ENCODE measurements around the gene CHAMP1.

CHAMP1 gene

GRCh38 chr13:114299604-114300305, 14.5 kb upstream of the CHAMP1 start:
- WGBS: 95% methylated on average over 11 of the region's 12 CpGs
- Histone ChIP-seq H4K91ac (ENCODE audit: low read length) (no peak overlapping the region), H3K27me3 (ENCODE audit: control insufficient read depth in 1 of 2, insufficient read depth in 1 of 2, low read length in 2 of 2) (no peaks in the 10 kb centered on the region)

GRCh38 chr13:114303700-114304327, 10.5 kb upstream of the CHAMP1 start:
- no peak overlapping the region for H2BK15ac ChIP-seq (ENCODE audit: low read depth, poor library complexity, severe bottlenecking)
- WGBS: 96% methylated on average over 11 of the region's 11 CpGs
- H3K36me3 ChIP-seq (ENCODE audit: control insufficient read depth in 1 of 2, insufficient read depth in 2 of 2, low read depth in 1 of 2, low read length in 2 of 2): peaks cover 51 to 80% of the 10 kb centered on the region in 2 experiments

More at GRCh38 chr13:114299604-114300305, 14.5 kb upstream of the CHAMP1 start:
- H2BK5ac ChIP-seq (ENCODE audit: low read depth, low read length, poor library complexity, severe bottlenecking): no peak overlapping the region
- no peak overlapping the region for H3K27ac ChIP-seq (ENCODE audit: low read length, poor library complexity, severe bottlenecking)
- no peak for DNase-seq
- H3K4ac ChIP-seq (ENCODE audit: low read depth in 1 of 2, low read length in 2 of 2): no peak overlapping the region
- H3K4me2 ChIP-seq (ENCODE audit: low read length, poor library complexity, severe bottlenecking): no peak overlapping the region
- peaks cover 3% of the 10 kb centered on the region for H3K4me1 ChIP-seq (ENCODE audit: control insufficient read depth, insufficient read depth, low read depth, low read length)
- no peak overlapping the region for H3K9ac ChIP-seq (ENCODE audit: low read length)
- H4K8ac ChIP-seq (ENCODE audit: low read length): no peak overlapping the region
- H2AK5ac ChIP-seq (ENCODE audit: low read length, severe bottlenecking): no peak overlapping the region
- no peak overlapping the region for H3K23ac ChIP-seq (ENCODE audit: low read length in 2 of 2)
- H3K9me3 ChIP-seq (ENCODE audit: control insufficient read depth, low read length): no peaks in the 10 kb centered on the region
- H3K14ac ChIP-seq (ENCODE audit: low read length in 2 of 2): no peak overlapping the region
- no peak overlapping the region for H2BK120ac ChIP-seq (ENCODE audit: low read depth, low read length)
- no peak overlapping the region for H2AFZ ChIP-seq (ENCODE audit: low read depth, low read length)
- peaks cover 65 to 70% of the 10 kb centered on the region in 2 experiments for H3K36me3 ChIP-seq (ENCODE audit: control insufficient read depth in 1 of 2, insufficient read depth in 2 of 2, low read depth in 1 of 2, low read length in 2 of 2)
- H3K4me3 ChIP-seq (ENCODE audit: insufficient read depth in 1 of 2, low read depth in 1 of 2, low read length in 2 of 2): no peak overlapping the region
- no peak overlapping the region for H2BK15ac ChIP-seq (ENCODE audit: low read depth, poor library complexity, severe bottlenecking)
- H2BK12ac ChIP-seq (ENCODE audit: low read length in 2 of 2): no peak overlapping the region
- H3K79me1 ChIP-seq (replicated peaks; ENCODE audit: low read length, poor library complexity, severe bottlenecking): peaks cover 32% of the 10 kb centered on the region
- no peak overlapping the region for H3K18ac ChIP-seq (ENCODE audit: low read depth in 1 of 2, low read length in 2 of 2)

DNA sequence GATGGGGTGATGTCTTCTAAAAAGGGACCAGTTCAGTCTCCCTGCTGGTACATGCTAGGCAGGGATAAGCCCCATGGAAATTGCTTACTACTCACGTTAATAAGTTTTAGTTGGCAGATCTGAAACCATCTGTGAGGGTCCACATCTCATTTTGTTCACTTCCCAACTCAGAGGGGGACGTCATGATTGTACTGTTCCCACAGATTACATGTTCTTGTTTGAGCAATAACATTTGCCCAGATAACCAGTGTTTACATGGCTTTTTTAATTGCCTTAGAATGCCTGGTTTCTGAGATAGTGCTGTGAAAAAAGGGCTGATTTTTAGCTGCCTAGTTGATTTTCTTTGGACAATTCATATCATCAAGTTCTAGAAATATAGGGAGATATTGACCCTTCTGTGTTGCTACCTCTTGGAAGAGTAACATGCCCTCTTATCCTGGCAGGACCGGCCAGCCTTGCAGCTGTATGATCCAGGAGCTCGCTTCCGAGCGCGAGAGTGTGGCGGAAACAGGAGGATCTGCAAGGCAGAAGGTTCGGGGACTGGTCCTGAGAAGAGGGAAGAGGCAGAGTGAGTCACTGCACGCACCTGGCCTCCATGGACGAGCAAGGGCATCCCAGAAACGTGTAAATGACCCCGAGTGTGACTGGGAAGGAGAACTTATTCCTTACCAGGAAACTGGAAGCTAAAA, 9.8 kb upstream of the CHAMP1 start:
- no peak overlapping the region for H3K4me3 ChIP-seq (ENCODE audit: insufficient read depth in 1 of 2, low read depth in 1 of 2, low read length in 2 of 2)
- no peak overlapping the region for H3K18ac ChIP-seq (ENCODE audit: low read depth in 1 of 2, low read length in 2 of 2)
- no peak overlapping the region for H3K14ac ChIP-seq (ENCODE audit: low read length in 2 of 2)
- no peak overlapping the region for H4K91ac ChIP-seq (ENCODE audit: low read length)
- no peak overlapping the region for H2AFZ ChIP-seq (ENCODE audit: low read depth, low read length)
- H2BK120ac ChIP-seq (ENCODE audit: low read depth, low read length): no peak overlapping the region
- no peak overlapping the region for H2BK5ac ChIP-seq (ENCODE audit: low read depth, low read length, poor library complexity, severe bottlenecking)
- H3K79me1 ChIP-seq (replicated peaks; ENCODE audit: low read length, poor library complexity, severe bottlenecking): peaks cover 13% of the 10 kb centered on the region
- no peak overlapping the region for H2BK15ac ChIP-seq (ENCODE audit: low read depth, poor library complexity, severe bottlenecking)
- H3K4me1 ChIP-seq (ENCODE audit: control insufficient read depth, insufficient read depth, low read depth, low read length): no peaks in the 10 kb centered on the region
- H2BK12ac ChIP-seq (ENCODE audit: low read length in 2 of 2): no peak overlapping the region
- no peak overlapping the region for H3K23ac ChIP-seq (ENCODE audit: low read length in 2 of 2)
- H3K4me2 ChIP-seq (ENCODE audit: low read length, poor library complexity, severe bottlenecking): no peak overlapping the region
- no peak overlapping the region for H3K9ac ChIP-seq (ENCODE audit: low read length)
- peaks cover 45 to 76% of the 10 kb centered on the region in 2 experiments for H3K36me3 ChIP-seq (ENCODE audit: control insufficient read depth in 1 of 2, insufficient read depth in 2 of 2, low read depth in 1 of 2, low read length in 2 of 2)
- H4K8ac ChIP-seq (ENCODE audit: low read length): no peak overlapping the region
- 92% methylated on average over 13 of the region's 13 CpGs for WGBS
- H3K27ac ChIP-seq (ENCODE audit: low read length, poor library complexity, severe bottlenecking): no peak overlapping the region
- DNase-seq: no peak
- H3K9me3 ChIP-seq (ENCODE audit: control insufficient read depth, low read length): no peaks in the 10 kb centered on the region
- no peak overlapping the region for H3K4ac ChIP-seq (ENCODE audit: low read depth in 1 of 2, low read length in 2 of 2)
- H2AK5ac ChIP-seq (ENCODE audit: low read length, severe bottlenecking): no peak overlapping the region
- no peaks in the 10 kb centered on the region for H3K27me3 ChIP-seq (ENCODE audit: control insufficient read depth in 1 of 2, insufficient read depth in 1 of 2, low read length in 2 of 2)

More at GRCh38 chr13:114303700-114304327, 10.5 kb upstream of the CHAMP1 start:
- Histone ChIP-seq H3K14ac (ENCODE audit: low read length in 2 of 2) (no peak overlapping the region), H2BK12ac (ENCODE audit: low read length in 2 of 2) (no peak overlapping the region), H4K91ac (ENCODE audit: low read length) (no peak overlapping the region), H3K4me3 (ENCODE audit: insufficient read depth in 1 of 2, low read depth in 1 of 2, low read length in 2 of 2) (no peak overlapping the region), H3K79me1 (replicated peaks; ENCODE audit: low read length, poor library complexity, severe bottlenecking) (peaks cover 15% of the 10 kb centered on the region), H3K4ac (ENCODE audit: low read depth in 1 of 2, low read length in 2 of 2) (no peak overlapping the region), H3K18ac (ENCODE audit: low read depth in 1 of 2, low read length in 2 of 2) (no peak overlapping the region), H3K9me3 (ENCODE audit: control insufficient read depth, low read length) (no peaks in the 10 kb centered on the region), H3K9ac (ENCODE audit: low read length) (no peak overlapping the region), H2AK5ac (ENCODE audit: low read length, severe bottlenecking) (no peak overlapping the region), H2BK120ac (ENCODE audit: low read depth, low read length) (no peak overlapping the region), H3K4me1 (ENCODE audit: control insufficient read depth, insufficient read depth, low read depth, low read length) (no peaks in the 10 kb centered on the region), H3K4me2 (ENCODE audit: low read length, poor library complexity, severe bottlenecking) (no peak overlapping the region), H4K8ac (ENCODE audit: low read length) (no peak overlapping the region), H3K23ac (ENCODE audit: low read length in 2 of 2) (no peak overlapping the region), H2BK5ac (ENCODE audit: low read depth, low read length, poor library complexity, severe bottlenecking) (no peak overlapping the region), H3K27ac (ENCODE audit: low read length, poor library complexity, severe bottlenecking) (no peak overlapping the region), H2AFZ (ENCODE audit: low read depth, low read length) (no peak overlapping the region), H3K27me3 (ENCODE audit: control insufficient read depth in 1 of 2, insufficient read depth in 1 of 2, low read length in 2 of 2) (no peaks in the 10 kb centered on the region)
- DNase-seq: no peak

DNA sequence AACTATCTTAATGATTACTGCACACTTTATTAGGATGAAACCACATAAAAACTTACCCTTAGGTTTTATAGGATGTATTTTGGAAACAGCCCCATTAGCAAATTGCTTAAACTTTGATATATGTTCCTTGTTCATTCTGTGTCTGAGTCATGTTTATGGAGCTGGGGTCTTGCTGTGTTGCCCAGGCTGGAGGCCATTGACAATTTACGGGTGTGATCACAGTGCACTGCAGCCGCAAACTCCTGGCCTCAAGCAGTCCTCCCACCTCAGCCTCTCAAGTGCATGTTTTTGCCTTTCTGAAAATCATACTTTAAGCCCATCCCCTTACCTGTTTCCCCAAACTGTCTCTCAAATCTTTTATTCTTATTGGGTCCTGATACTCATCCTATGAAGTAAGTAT, 5.2 kb upstream of the CHAMP1 start:
- Histone ChIP-seq H3K18ac (ENCODE audit: low read depth in 1 of 2, low read length in 2 of 2) (no peak overlapping the region), H2AFZ (ENCODE audit: low read depth, low read length) (no peak overlapping the region), H3K27me3 (ENCODE audit: control insufficient read depth in 1 of 2, insufficient read depth in 1 of 2, low read length in 2 of 2) (no peaks in the 10 kb centered on the region), H2AK5ac (ENCODE audit: low read length, severe bottlenecking) (no peak overlapping the region), H3K79me1 (replicated peaks; ENCODE audit: low read length, poor library complexity, severe bottlenecking) (no peaks in the 10 kb centered on the region), H2BK15ac (ENCODE audit: low read depth, poor library complexity, severe bottlenecking) (no peak overlapping the region), H3K36me3 (ENCODE audit: control insufficient read depth in 1 of 2, insufficient read depth in 2 of 2, low read depth in 1 of 2, low read length in 2 of 2) (peaks cover 14 to 36% of the 10 kb centered on the region in 2 experiments), H3K4ac (ENCODE audit: low read depth in 1 of 2, low read length in 2 of 2) (no peak overlapping the region), H3K4me3 (ENCODE audit: insufficient read depth in 1 of 2, low read depth in 1 of 2, low read length in 2 of 2) (no peak overlapping the region), H2BK5ac (ENCODE audit: low read depth, low read length, poor library complexity, severe bottlenecking) (no peak overlapping the region), H4K8ac (ENCODE audit: low read length) (no peak overlapping the region), H3K27ac (ENCODE audit: low read length, poor library complexity, severe bottlenecking) (no peak overlapping the region), H4K91ac (ENCODE audit: low read length) (no peak overlapping the region), H3K4me1 (ENCODE audit: control insufficient read depth, insufficient read depth, low read depth, low read length) (peaks cover 3% of the 10 kb centered on the region), H3K9me3 (ENCODE audit: control insufficient read depth, low read length) (no peaks in the 10 kb centered on the region), H3K9ac (ENCODE audit: low read length) (no peak overlapping the region), H2BK120ac (ENCODE audit: low read depth, low read length) (no peak overlapping the region), H3K23ac (ENCODE audit: low read length in 2 of 2) (no peak overlapping the region), H3K14ac (ENCODE audit: low read length in 2 of 2) (no peak overlapping the region), H3K4me2 (ENCODE audit: low read length, poor library complexity, severe bottlenecking) (no peak overlapping the region), H2BK12ac (ENCODE audit: low read length in 2 of 2) (no peak overlapping the region)
- WGBS: 100% methylated on average over 2 of the region's 2 CpGs
- DNase-seq: no peak

All from mesenchymal stem cell (in vitro differentiated cells and primary cell).